GM19372 (cell line): ENCODE measurements around the gene SMAD2.

Experiments
- ATAC-seq: cut with Tn5 transposase; IDR thresholded peaks from one replicate; pipeline ENCODE4 v1.9.1; 2021; ENCODE audit warnings: mild to moderate bottlenecking, low read depth, moderate library complexity; ENCODE audit not compliant: unreplicated experiment

The SMAD2 gene

DNA sequence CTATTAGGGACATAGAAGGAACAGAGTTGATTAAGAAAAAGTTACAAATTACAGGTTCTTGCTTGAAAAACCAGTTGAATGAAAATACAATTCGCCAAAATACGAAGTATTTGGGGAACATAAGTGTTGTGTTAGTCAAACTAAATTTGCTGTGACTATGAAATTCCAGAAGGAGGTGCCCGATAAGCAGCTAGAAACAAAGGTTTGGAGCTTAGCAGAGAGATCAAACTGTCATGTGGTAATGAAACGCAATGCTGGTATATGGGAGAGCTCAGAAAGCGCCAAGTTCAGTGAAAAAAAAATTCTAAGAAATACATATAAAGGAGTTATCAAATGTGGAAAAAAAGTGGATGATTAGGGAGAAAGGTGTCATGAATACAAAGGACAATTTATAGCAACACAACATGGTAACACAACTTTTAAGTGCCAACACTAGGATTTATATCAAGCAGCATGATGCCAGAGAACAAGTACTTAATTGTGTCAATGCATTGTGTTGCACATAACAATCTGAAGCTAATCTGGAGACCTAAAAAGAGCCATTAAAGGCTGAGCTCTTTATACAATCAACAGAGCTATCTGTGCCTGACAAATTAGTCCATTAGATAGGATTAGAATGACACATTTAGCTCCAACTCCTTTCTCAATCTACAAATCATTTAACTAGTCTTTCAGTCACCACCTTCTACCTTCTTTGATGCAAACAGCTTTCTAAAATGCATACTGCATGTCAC lies 31.2 kb downstream of the SMAD2 start:
- ATAC-seq = no peak

DNA sequence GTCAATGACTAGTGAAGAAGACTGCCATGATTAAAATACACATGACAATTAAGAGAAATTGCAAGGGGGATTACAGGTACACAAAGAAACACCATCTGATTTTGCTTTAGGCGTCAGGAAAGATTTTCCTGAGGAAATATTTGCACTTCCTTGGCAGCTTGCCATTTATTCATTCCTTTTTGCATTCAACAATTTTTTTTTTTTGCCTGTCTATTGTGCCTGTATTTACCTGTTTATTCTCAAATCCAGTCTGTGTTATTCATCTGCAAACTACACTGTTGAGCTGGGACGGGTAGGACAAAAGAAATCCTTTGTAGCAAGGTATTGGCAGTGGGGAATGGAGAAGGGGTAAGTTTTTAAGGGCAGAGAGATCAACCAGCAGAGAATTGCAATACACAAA lies 31.8 kb downstream of the SMAD2 start:
- no peak for ATAC-seq

DNA sequence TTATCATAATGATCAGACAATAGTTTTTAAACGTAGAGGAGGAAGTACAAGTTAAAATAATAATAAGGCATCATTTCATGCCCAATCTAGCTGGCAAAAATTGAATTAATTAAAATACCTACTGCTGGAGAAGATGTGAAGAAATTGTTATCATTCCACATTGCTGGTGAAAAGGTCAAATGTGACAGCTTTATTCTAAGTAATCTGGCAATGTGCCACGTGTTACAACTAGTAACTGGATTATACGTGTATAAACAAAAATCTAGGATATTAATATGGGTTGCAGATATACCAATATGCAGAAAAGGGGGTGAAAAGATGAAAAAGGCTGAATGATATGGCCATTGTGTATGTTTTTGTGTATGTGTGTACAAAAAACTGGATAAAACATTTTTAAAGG lies 32.4 kb downstream of the SMAD2 start:
- ATAC-seq = no peak

DNA sequence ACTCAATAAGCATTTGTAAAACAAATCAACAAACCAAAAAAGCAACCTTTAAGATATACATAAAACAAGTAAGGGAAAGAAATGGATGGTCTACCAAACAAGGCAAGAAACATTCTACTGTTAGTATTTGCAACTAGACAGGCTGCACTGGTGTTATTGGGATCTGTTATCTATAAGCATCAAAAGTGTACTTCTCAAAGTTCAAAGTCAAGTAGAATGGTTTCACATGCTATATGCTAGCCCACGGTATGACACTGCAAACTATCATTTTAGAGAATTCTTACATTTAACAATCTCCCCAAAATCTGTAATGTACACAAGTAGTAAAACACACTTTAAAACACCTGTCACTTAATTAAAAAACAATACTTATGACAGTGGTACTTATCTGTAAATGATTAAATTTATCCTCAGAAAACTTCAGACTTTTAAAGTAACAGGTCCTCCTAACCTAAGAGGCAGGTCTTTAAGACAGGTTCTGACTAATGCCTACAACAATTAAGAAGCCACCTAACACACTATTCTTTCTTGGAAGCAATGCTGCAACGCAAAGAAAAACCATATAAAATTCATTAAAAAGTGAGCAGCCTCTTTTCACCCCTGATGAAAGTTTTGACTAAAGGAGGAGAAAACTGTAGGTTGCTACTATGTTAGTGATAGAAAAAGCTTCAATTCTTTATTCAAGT lies 34.8 kb downstream of the SMAD2 start:
- no peak for ATAC-seq

DNA sequence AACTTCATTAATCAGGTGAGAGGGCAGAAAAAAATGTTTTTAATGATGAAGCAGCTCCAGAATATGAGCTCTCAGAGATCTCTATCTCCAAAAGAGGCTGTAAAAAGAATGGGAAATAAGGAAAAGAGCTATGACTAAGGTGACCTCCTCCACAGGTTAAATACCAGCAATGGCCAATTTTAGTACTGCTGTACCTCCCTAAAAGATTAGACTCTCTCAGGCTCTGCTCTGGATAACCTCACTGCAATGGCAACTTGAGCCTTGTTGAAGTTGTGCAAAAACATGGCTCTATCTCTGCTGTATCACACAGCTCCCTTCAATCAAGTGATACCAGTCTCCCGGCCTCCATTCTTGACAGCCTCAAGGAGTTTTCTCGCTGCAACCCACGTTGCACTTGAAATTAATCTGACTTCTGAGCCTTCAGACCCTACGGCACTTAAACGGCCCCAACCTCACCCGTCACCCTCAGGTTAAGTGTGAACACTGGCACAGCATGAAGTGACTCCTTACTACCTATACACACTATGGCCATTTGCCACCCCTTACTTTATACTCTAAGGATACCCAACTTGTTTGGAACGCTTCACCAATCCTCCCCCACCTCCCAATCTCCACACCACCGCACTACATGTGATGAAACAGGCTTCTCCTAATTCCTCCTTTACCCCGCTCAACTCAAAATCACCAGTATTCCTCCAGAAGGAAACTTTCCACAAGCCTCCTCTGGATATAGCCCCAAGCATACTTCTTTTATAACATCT lies 36.3 kb downstream of the SMAD2 start:
- ATAC-seq = no peak

DNA sequence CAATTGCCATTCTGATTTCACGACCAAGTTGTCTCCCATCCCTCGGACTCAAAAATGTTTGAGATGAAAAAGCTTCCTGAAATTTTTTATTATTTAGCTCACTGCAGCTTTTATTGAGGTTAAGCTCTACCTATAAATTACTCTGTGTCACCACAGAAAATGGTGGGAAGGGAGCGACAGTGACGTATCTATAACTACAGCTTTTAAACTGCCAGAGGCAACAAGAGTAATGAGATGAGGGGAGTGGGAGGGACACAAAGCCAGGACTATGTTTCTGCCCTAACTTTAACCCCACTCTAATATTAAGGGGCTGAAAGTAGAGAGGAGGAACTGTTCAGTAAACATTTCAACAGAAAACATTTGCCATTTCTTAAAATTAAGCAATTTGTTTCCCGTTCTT lies 37.4 kb downstream of the SMAD2 start:
- no peak for ATAC-seq

DNA sequence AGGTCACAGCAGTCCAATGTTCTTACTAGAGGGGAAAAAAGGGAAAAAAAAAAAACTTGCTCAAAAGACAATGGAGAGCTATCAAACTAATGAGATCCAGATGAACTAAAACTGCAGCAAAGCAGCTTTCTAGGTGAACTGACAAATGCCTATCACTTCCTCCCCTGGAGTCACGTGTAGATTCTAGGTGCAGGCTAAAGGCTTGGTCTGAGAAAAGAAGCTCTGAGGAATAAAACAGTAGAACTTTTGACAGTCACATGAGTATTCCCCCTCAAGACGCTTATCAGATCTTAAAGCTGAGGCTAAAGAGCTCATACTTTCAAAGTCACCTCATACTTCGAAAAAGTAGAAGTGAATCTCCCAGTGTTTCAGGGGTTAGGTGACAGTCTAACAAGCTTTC lies 42.3 kb downstream of the SMAD2 start:
- ATAC-seq = no peak

DNA sequence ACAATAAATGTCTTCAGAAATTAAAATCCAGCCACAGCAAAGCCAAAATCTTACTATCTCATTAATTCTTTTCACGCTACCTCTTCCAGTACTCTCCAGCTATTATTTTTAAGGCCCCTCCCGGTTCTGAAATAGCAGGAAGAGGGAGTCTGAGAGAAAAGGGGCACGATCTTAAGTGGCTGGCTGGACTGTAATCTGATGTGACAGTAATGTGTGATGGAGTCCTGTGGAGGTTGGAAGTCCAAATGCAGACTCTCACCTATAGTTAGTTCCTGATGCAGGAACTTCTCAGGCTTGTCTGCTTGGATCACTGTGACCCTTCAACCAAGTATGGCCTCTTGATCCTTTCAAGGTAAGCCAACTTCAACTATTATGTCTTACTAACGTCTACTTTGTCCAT lies 43.2 kb downstream of the SMAD2 start:
- no peak for ATAC-seq

DNA sequence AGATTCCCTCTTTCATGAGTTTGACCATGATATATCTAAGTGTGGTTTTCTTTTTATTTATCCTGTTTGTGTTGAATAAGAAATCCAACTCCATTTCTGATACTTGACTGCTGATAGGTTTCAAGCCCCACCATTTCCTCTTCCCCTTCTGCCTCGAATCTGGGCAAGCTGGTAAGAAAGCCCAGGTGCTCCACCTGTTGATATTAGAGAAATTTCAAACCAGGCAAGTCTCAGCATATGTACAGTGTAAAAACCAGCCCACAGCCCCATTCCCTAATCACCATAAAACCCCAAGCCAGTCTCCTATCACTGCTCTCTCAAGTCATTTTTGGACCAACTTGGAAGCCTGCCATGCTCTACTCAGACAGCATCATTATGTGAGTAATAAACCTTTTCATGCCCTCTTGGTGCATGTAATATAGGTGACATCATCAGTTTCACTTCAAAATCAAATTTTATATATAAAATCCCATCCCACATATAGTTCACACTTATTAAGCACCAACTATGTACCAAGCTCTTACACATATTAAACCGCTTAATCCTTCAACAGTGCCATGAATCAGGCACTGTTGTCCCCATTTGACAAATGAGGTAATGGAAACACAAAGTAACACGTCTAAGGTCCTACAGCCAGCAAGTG lies 46.6 kb downstream of the SMAD2 start:
- ATAC-seq = no peak

DNA sequence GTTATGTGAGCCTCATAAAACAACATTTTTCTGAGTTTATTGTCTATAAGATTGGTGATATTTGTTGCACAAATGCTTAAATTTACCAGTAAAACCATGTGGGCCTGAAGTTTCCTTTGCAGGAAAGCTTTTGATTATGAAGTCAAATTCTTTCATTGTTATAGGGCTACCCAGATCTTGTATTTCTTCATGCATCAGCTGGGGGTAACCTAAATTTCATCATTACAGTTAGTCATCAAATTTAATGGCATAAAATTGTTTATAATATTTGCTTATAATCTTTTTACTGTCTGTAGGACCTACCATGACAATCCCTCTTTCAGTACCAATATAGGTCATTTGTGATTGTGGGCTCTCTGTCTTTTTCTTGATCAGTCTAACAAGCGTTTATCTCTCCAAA lies 47.8 kb downstream of the SMAD2 start:
- ATAC-seq = no peak

DNA sequence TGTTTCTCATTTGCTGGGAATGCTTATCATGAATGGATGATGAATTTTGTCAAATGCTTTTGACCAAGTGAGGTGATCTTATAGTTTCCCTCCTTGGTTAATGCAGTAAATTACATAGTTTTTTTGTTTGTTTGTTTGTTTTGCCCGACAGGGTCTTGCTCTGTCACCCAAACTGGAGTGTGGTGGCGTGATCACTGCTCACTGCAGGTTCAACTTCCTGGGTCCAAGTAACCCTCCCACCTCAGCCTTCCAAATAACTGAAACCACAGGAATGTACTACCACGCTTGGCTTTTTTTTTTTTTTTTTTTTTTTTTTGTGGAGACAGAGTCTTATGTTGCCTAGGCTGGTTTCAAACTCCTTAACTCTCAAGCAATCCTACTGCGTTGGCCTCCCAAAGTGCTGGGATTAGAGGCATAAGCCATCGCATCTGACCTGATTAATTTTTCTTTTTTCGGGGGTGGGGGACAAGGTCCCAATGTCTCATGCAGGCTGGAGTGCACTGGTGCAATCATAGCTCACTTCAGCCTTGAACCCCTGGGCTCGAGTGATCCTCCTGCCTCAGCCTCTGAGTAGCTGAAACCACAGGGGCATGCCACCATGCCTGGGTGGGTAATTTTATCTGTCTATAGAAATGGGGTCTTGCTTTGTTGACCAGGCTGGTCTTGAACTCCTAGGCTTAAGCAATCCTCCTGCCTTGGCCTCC lies 48.6 kb downstream of the SMAD2 start:
- no peak for ATAC-seq

DNA sequence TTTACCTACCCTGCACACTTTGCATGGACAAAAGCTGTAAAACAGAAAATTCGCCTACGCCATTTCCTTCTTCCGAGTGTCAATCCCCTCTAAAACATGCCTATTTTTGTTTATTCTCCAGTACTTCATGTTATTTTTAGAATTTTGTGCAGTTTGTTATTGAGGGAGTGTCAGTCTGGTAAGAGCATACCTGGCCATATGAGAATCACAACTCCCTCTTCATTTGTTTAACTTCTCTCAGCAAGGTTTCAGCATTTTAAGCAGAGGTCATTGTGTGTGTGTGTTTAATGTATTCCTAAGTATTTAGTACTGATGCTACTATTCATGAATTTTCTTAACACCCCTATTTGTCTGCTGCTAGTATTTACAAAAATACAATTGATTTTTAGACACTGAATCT lies 49.4 kb downstream of the SMAD2 start:
- no peak for ATAC-seq

DNA sequence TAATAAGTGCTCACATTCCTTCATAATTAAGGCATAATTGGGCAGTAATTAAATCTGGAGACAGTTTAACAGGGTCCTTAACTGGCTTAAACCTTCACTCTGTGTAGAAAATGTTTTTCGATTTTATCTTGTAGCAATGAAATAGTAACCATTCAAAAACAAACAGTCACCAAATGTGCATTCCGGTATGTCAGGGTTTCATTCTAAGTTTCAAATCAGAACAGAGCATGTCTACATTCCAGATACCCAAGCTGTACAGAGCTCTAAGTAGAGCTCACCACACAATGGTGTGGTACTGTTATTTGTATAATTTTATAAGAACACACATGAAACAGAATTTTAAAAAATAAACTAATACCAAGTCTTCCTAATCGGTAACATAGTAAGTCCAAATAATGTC lies 52.6 kb downstream of the SMAD2 start:
- ATAC-seq = no peak

DNA sequence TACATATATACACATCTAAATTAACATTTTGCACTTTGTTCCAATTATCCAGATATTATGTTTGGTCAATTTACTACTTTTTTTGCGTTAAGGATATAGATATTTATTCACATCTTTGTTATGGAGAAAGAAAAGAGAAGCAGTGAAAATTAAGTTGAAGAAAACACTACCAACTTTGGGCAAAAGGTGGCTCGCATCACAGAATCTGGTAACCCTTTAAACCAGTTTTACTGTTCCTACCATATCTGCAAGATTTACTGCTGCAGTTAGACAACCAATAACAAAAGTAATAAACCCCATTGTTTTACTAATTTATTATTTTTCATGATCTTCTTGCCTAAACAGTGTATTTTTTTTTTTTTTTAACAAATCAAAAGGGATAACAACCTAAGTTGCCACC lies 53.6 kb downstream of the SMAD2 start:
- no peak for ATAC-seq

DNA sequence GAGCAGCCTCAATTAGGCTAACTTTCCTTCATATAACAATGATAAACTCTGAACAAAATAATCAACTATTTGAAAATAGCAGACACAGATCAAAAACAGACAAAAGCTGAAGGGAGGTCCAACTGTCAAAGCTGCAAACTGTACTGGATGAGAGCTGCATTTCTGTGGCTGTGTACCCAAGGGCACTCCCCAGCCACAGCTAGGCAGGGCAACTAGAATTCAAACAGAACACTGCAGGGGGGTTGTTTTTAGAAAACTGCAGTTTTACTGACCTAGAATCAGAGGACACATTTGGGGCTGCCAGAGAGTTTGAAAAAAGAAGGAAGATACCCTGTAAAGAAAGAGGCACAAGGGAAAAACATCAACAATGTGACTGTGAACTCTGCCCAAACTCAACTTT lies 56.8 kb downstream of the SMAD2 start:
- no peak for ATAC-seq

DNA sequence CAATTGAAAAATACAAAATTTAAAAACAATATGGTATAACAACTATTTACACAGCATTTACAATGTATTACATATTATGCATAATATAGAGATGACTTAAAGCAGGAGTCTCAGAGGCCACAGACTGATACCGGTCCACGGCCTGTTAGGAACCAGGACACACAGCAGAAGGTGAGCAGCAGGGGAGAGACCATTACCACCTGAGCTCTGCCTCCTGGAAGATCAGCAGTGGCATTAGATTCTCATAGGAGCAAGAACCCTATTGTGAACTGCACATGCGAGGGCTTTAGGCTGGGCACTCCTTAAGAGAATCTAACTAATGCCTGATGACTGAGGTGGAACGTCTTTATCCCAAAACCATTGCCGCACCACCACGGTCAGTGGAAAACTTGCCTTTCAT lies 58.0 kb downstream of the SMAD2 start:
- no peak for ATAC-seq

DNA sequence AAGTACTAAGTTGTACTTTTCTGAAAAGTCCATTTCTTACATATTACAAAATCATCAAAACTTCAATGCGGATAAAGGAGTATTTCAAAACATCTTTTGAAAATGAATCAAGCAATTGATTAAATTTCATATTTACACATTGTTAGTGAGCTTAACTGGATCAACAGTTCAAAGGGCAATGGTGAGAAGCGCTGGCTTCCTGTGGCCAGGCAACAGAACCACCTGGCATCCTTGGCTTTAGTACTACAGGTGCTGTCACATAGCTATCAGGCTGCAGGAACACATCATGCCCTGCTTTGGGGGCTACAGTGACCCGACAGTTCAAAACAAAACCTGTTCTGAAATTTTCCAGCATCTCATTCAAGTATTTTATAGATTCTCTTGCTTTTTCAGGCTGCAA lies 59.2 kb downstream of the SMAD2 start:
- ATAC-seq = no peak

DNA sequence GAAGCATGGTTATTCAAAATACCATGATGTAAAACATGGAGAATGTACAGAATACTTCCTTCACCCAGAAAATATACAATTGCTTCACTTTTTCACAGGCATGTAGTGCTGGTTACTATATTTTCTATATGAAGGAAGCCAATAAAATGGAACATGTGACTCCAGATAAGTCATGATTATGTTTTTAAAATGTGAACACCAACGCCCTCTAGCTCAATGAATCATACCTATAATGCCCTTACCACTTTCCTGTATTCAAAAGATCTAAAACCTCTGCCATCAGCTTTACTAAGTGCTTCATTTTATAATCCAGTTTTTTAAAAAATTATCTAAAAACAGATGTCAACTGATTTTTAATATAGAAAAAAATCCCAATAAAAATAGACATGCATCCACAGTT lies 59.9 kb downstream of the SMAD2 start:
- no peak for ATAC-seq

DNA sequence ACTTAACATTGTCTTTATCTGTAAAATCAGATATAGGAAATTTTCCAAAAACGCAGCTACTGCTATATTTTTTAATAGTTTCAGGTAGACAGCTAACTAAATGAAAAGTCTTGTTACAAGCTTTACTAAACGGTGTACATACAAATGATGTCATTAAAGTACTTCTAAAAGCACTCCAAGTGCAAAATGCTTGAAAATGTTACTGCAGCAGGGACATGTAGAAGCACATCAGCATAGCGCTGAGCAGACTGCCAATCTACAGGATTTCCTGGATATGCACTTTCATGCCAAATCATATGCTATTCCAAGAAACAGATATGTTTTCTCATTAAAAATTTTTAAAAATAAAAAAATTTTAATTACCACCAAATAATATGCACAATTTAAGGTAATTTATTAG lies 61.7 kb downstream of the SMAD2 start:
- ATAC-seq = no peak

DNA sequence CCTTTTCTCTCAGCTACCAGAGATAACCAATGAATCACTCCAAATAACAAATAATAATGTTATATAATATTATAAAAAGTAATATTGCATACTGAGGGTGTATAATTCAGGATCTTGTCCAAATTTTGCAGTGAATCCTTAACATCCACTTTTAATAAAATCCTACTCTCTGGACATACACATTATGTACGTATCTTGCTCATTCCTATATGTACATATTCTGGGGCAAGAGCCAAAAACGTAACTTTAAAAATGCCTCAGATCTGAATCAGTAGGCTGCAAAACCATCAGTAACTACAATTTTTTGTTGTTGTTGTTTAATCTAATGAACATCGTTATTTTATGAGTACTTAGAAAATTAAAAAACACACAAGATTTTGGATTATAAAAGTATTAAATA lies 65.3 kb downstream of the SMAD2 start:
- ATAC-seq = no peak

DNA sequence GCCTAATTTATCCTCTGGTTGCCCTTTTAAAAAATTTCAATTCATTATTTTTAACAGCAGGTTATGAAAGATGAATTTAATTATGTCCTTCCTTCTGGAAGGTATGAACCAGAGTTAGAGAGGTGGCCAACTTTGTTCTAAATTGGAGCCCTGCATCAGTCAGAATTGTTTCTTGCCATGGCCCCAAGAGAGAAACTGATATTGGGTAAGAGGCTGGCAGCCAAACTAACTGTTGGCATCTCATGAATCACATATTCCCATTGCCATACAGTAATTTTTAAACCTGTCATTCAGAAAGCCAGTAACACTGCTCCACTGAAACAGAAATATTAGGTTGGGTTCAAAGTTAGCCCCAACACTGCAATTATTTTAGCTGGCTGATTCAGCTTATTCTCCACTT lies 67.4 kb downstream of the SMAD2 start:
- no peak for ATAC-seq
